RWPE2 (cell line): ENCODE results near the gene CALM3.

Experiments
- ATAC-seq: fragments of 200-7000 bp; cut with Tn5 transposase; 3 replicates; pipeline ENCODE4 v1.9.1; 2021; ENCODE audit warnings: low read depth
- DNase-seq: peaks from one replicate; pipeline ENCODE4 v3.0.0-alpha.2; 2020; ENCODE audit warnings: low spot score
- H3K27ac ChIP-seq: fragments of 450-650 bp; 2 replicates; pipeline ENCODE4 v1.5.1; 2017; ENCODE audit warnings: mild to moderate bottlenecking; ENCODE audit not compliant: poor library complexity, severe bottlenecking
- H3K27me3 ChIP-seq: fragments of 250-450 bp; sonication (Bioruptor Pico); 2 replicates; pipeline ENCODE4 v1.5.1; 2021; ENCODE audit warnings: mild to moderate bottlenecking, moderate library complexity; ENCODE audit not compliant: insufficient read depth, poor library complexity, severe bottlenecking
- H3K36me3 ChIP-seq: fragments of 250-450 bp; sonication (Bioruptor Pico); 2 replicates; pipeline ENCODE4 v1.5.1; 2020; ENCODE audit warnings: low read depth, mild to moderate bottlenecking, moderate library complexity
- H3K4me1 ChIP-seq: fragments of 250-450 bp; sonication (Bioruptor Pico); 2 replicates; pipeline ENCODE4 v1.5.1; 2021; ENCODE audit warnings: mild to moderate bottlenecking, moderate library complexity; ENCODE audit not compliant: insufficient read depth, poor library complexity, severe bottlenecking
- H3K4me3 ChIP-seq: fragments of 250-450 bp; sonication (Bioruptor Pico); 2 replicates; pipeline ENCODE4 v1.5.1; 2021; ENCODE audit warnings: mild to moderate bottlenecking, moderate library complexity; ENCODE audit not compliant: severe bottlenecking
- H3K9me3 ChIP-seq: fragments of 250-450 bp; sonication (Bioruptor Pico); 2 replicates; pipeline ENCODE4 v1.5.1; 2021; ENCODE audit warnings: mild to moderate bottlenecking, moderate library complexity; ENCODE audit not compliant: severe bottlenecking
- CTCF ChIP-seq: fragments of 450-650 bp; IDR thresholded peaks from one replicate; pipeline ENCODE4 v1.5.1; 2017; ENCODE audit warnings: mild to moderate bottlenecking, moderate library complexity; ENCODE audit not compliant: poor library complexity, severe bottlenecking

Gene CALM3

GRCh38 chr19:46659151-46660007, 58.2 kb downstream of the CALM3 start:
- TF ChIP-seq CTCF = no peak
- Histone ChIP-seq H3K4me1 (no peaks in the 10 kb centered on the region), H3K9me3 (no peaks in the 10 kb centered on the region), H3K36me3 (no peaks in the 10 kb centered on the region), H3K4me3 (no peak overlapping the region), H3K27me3 (peaks cover 24% of the 10 kb centered on the region), H3K27ac (no peak overlapping the region)
- no peak for DNase-seq
- ATAC-seq = no peak

- peaks cover 24% of the 10 kb centered on the region for H3K27me3 ChIP-seq
- no peak for ATAC-seq
- no peak overlapping the region for H3K27ac ChIP-seq
- no peaks in the 10 kb centered on the region for H3K36me3 ChIP-seq
- DNase-seq = no peak
- H3K4me1 ChIP-seq = no peaks in the 10 kb centered on the region
- no peak for TF ChIP-seq CTCF
- no peak overlapping the region for H3K4me3 ChIP-seq
- no peaks in the 10 kb centered on the region for H3K9me3 ChIP-seq
Observed at GRCh38 chr19:46660008-46660517, 58.9 kb downstream of the CALM3 start.
